HepG2 (cell line): Measurements from ENCODE around the gene CERS5. TPM values are rescaled to one million over a fixed set of nuclear protein-coding genes. Genes with fewer than 3 reads are reported as not detected.

Source experiments
- ARID5B ChIP-seq: IDR thresholded peaks from 2 replicates; pipeline ENCODE4 v1.4.0; 2020; ENCODE audit warnings: mild to moderate bottlenecking, missing genetic modification reagents
- CTCF ChIP-seq: sonication (generic); formaldehyde crosslinking; IDR thresholded peaks from 2 replicates; pipeline ENCODE4 v1.5.0; 2020; ENCODE audit warnings: mild to moderate bottlenecking, missing genetic modification reagents, moderate library complexity
- DBP ChIP-seq: sonication (generic); formaldehyde crosslinking; IDR thresholded peaks from 2 replicates; pipeline ENCODE4 v1.4.0; 2020; ENCODE audit warnings: missing genetic modification reagents; ENCODE audit errors: not compliant biosample characterization
- FOXK2 ChIP-seq: fragments of 450-650 bp; IDR thresholded peaks from 2 replicates; pipeline ENCODE4 v1.6.1; 2016
- HES4 ChIP-seq: sonication (generic); formaldehyde crosslinking; IDR thresholded peaks from 2 replicates; pipeline ENCODE4 v1.9.0; 2021; ENCODE audit warnings: mild to moderate bottlenecking, missing genetic modification reagents, borderline replicate concordance
- KMT2B ChIP-seq: IDR thresholded peaks from 2 replicates; pipeline ENCODE4 v1.6.1; 2016; ENCODE audit warnings: missing genetic modification reagents, missing compliant biosample characterization
- MAFF ChIP-seq: IDR thresholded peaks from 2 replicates; pipeline ENCODE4 v1.6.1; 2011; ENCODE audit warnings: low read depth, low read length, improper control_type of control experiment
- PREB ChIP-seq: sonication (generic); formaldehyde crosslinking; IDR thresholded peaks from 2 replicates; pipeline ENCODE4 v1.4.0; 2020; ENCODE audit warnings: missing genetic modification reagents
- SAP130 ChIP-seq: IDR thresholded peaks from 2 replicates; pipeline ENCODE4 v1.6.1; 2016; ENCODE audit warnings: low read depth
- SIN3B ChIP-seq: fragments of 150-350 bp; IDR thresholded peaks from 2 replicates; pipeline ENCODE4 v1.6.1; 2014; ENCODE audit warnings: low read length
- SMC3 ChIP-seq: IDR thresholded peaks from 2 replicates; pipeline ENCODE4 v1.6.1; 2011; ENCODE audit warnings: low read length, improper control_type of control experiment
- SOX13 ChIP-seq, 3 experiments: fragments of 450-650 bp in 1 of 3; sonication (generic) in 1 of 3; formaldehyde crosslinking in 1 of 3; IDR thresholded peaks in 2 of 3; conservative IDR thresholded peaks in 1 of 3; 2 replicates each; pipeline versions ENCODE4 v1.5.0 to v1.6.1; 2016 to 2020; ENCODE audit warnings: antibody characterized with exemption in 1 of 3, mild to moderate bottlenecking in 1 of 3, missing compliant biosample characterization in 1 of 3, missing genetic modification reagents in 1 of 3, moderate library complexity in 1 of 3
- ZBTB20 ChIP-seq: sonication (generic); formaldehyde crosslinking; IDR thresholded peaks from 2 replicates; pipeline ENCODE4 v1.8.1; 2023; ENCODE audit warnings: missing genetic modification reagents, low read depth, mild to moderate bottlenecking, borderline replicate concordance
- ZBTB7A ChIP-seq: sonication (generic); formaldehyde crosslinking; IDR thresholded peaks from 2 replicates; pipeline ENCODE4 v1.8.0; 2022; ENCODE audit warnings: mild to moderate bottlenecking, missing genetic modification reagents
- ZNF598 ChIP-seq: sonication (generic); formaldehyde crosslinking; IDR thresholded peaks from 2 replicates; pipeline ENCODE4 v1.5.1; 2020; ENCODE audit warnings: mild to moderate bottlenecking, missing genetic modification reagents, borderline replicate concordance
- ZNF83 ChIP-seq: sonication (generic); formaldehyde crosslinking; IDR thresholded peaks from 2 replicates; pipeline ENCODE4 v1.4.0; 2020; ENCODE audit warnings: missing genetic modification reagents, mild to moderate bottlenecking, borderline replicate concordance
- ZSCAN31 ChIP-seq: sonication (generic); formaldehyde crosslinking; IDR thresholded peaks from 2 replicates; pipeline ENCODE4 v1.5.0; 2020; ENCODE audit warnings: low read depth, mild to moderate bottlenecking, missing genetic modification reagents
- polyA plus RNA-seq, 8 experiments: library from polyadenylated mRNA; depleted of rRNA in 3 of 8; stranded (reverse) in 7 of 8; unstranded in 1 of 8; fragments of >200 nt; fragmentation: Illumina TruSeq in 4 of 8; extraction: Trizol in 4 of 8; gene quantifications; 2 replicates each; pipeline versions ENCODE4 v1.2.1 to v1.2.3, GENCODE V29; 2011 to 2016; ENCODE audit warnings: low read depth in 4 of 8, missing spikeins in 1 of 8, mixed read lengths in 1 of 8; ENCODE audit not compliant: insufficient read depth in 1 of 8
- total RNA-seq, 5 experiments: library from RNA; depleted of rRNA; stranded (reverse); fragments of >200 nt; fragmentation: Illumina TruSeq; extraction: Trizol; gene quantifications; 2 replicates each; pipeline ENCODE4 v1.2.3, GENCODE V29; 2016; ENCODE audit warnings: low read depth in 1 of 5

Gene CERS5
- total and polyA plus RNA-seq, 2 of the 13 experiments (the other 11 are each of a cell fraction or from before 2014, with no cell fraction given): 22.3 to 48.8 TPM

- TF ChIP-seq KMT2B (CRISPR knock-in tag) (0 out of 2 replicates have a peak, but pooled peaks have one; percentile 14), CTCF (CRISPR knock-in tag) (peak; percentile 87), ZNF598 (CRISPR knock-in tag) (no peak), FOXK2 (no peak), SOX13 (IDR thresholded peaks at IDR 0.05) (no peak), SOX13 (CRISPR knock-in tag; conservative IDR thresholded peaks at IDR 0.05 in 1 of 2, IDR thresholded peaks at IDR 0.05 in 1 of 2) (0 out of 4 replicates have a peak, but pooled peaks of 1 of the 2 experiments have one; percentile 4), SMC3 (peak; percentile 42; the same call in 1 of the 2 replicates), PREB (CRISPR knock-in tag) (no peak), MAFF (no peak), ZSCAN31 (CRISPR knock-in tag) (no peak), ZBTB7A (CRISPR knock-in tag) (no peak), SAP130 (CRISPR knock-in tag) (peak; percentile 27; the same call in 1 of the 2 replicates), DBP (CRISPR knock-in tag) (no peak), ZNF83 (CRISPR knock-in tag) (no peak), SIN3B (0 out of 2 replicates have a peak, but pooled peaks have one; percentile 13), HES4 (CRISPR knock-in tag) (no peak), ZBTB20 (peak; percentile 46; the same call in 1 of the 2 replicates), ARID5B (CRISPR knock-in tag) (0 out of 2 replicates have a peak, but pooled peaks have one; percentile 5)
Measured at GRCh38 chr12:50088577-50089335, 78.4 kb downstream of the CERS5 start (continued).
